Superior temporal gyrus (tissue), 1 donor: ENCODE data around the gene MPND.

Experiments
- DNase-seq: peaks from one replicate; pipeline ENCODE4 v3.0.0-alpha.2; 2016; ENCODE audit errors: extremely low spot score

The MPND gene

DNA sequence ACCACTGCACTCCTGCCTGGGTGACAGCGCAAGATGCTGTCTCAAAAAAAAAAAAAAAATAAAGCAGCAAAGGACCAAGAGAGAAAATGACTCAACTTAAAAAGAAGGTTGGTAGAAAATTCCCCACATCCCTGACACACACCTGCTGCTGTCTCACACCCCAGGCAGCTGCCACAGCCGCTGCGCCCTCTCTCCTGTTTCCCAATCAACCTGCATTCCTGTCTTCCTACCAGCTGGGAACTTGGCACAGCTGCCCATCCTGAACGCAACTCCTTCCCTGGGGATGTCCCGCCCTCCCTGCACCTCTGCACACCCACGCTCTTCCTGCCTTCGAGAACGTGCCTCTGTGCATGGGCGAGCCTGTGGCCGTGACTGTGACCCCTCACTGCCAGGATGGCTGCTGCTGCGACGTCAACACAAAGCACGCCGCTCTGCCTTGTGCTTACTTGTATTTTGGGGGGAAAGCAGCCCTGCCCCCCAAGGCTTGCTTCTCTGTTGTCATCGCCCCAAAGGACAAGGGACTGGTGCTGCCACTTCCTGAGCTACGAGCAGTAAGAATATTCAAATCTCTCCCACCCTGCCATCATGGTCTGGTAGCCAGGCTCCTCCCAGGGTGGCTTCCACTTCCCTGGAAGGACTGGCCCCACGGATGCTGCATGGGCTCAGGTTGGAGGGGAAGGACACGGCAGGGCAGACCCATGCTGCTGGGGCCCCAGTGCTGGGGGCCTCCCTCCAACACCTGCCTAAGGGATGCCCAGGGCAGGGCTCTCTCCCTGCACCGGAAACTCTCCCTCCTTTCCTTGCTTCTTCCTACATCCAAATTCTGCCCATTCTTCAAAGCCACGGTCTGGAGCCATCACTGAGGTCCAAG lies 36.3 kb downstream of the MPND start:
- no peak for DNase-seq

DNA sequence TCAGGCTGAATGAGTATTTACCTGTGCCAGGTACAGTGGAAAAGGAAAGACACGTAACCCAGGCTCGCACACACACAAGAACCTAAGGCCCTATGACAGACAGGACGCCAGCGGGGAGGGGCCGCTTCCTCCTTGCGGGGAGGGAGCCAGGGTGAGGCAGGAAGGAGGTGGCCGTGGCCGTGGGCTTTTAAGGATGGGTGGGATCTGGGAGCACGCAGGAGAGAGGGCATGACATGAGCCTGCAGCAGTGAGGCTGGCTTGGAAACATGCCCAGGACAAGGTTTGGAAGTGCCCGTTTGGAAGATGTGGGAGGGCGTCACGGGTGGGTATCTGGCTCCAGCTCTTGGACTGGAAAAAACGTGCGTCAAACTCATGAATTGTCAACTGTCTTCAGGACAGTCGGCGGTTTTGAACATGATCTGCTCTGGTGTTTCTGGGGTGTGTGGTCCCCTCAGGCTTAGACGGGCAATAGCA lies 36.9 kb downstream of the MPND start:
- no peak for DNase-seq

DNA sequence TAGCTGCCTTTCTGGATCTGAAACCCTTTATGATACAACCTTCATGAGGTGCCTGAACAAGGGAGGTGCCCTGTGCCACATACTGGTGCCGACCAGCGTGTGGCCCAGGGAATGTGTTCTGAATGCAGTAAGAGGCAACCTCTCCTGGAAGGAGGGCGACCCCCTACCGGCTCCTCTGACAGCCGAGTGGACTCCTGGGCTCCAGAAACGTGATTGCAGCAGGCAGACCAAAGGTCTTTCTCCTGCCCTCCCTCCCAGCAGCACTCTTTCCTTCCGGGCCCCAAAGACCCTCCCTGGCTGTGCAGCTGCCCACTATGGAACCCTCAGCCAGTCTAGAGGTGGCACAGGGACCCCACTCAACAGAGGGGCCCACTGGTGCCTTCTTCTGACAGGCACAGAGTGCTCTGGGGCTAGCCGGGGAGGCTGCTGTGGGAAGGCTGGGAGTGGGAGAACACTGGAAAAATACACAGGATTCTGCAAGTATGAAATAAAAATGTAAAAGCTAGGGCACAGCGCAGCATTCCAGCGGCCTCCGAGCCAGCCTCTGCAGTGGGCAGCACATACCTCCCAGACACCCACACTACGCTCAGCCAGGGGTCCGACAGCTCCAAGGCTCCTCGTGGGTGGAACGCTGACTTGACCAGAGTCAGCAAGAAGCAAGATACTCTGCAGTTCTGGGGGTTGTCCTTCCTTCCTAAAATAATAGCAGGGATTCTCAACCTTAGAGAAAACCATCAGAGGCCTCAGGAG lies 42.1 kb downstream of the MPND start:
- DNase-seq, result no peak

DNA sequence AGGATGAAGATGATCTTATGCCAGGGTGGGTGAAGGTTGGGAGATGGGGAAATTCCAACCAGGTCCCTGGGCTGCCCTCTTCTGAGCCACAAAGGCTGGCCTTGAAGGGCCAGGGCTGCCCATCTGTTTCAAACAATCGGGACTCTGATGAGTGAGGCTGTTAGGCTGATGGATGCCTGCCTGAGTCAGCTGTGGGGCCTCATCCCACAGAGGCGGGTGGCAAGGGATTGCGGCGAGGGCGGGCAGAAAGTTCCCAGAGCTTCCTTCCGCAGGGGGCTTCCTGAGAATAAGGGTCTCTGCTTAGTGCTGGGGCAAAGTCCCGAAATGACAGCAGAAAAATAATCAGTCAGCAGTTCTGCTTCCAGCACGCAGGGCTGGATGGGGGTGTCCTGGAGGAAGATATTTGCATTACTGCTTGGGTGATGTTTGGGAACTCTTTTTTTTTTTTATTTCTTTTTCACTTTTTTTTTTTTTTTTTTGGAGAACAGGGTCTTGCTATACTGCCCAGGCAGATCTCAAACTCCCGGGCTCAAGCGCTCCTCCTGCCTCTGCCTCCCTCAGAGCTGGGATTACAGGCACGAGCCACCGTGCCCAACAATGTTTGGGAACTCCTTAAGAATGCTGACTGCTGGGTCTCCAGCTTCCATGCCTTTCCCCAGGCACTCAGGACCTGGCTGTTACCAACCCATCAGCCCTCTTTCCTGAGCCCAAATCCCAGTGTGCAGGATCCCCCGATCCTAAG lies 42.9 kb downstream of the MPND start:
- peak; percentile 79 for DNase-seq

DNA sequence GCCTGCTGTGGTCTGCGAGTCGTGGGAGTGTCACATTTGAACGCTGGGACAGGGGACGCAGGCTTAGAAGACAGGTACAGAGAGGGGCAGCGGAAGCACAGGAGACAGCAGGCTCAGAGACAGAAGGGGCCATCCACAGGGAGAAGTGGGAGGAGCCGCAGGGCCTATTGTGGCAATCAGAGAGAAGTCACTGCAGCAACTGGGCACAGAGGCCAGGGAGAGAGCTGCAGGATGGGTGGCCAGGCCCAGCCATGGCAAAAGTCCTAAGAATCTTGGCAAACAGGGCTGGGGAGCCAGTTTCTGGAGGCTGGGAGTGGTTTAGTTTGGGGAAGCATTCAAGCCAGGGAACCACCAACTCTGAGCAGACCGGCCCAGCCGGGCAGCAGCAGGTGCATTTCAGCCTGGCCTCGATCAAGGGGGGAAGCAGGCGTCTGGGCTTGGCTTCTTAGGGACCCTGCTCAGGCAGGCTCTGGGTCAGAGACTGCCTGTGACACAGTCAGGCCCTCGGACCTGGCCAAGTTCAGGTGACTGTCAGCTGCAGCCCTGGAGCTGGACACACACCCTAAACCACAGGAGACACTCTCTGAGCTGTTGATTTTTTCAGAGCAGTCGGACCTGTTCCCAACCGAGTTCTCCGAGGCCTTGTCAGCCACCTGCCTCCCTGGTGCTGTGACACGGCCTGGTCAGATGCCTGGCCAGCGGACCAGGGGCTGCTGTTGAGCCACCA lies 45.1 kb downstream of the MPND start:
- no peak for DNase-seq

DNA sequence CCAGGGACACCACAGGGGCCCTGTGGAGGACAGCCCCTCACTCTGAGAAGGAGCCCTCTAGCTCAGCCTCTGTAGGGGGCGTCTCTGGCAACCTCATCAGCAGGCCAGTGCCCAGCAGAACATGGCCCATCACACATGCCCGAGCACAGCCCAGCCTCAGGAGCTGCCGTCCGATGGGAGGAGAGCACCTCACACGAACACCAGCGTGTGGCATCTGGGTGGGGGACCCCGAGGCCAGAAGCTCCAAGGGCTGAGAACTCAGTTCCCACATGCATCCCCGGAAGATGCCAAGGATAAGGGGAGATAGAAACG lies 45.7 kb downstream of the MPND start:
- DNase-seq, result no peak

DNA sequence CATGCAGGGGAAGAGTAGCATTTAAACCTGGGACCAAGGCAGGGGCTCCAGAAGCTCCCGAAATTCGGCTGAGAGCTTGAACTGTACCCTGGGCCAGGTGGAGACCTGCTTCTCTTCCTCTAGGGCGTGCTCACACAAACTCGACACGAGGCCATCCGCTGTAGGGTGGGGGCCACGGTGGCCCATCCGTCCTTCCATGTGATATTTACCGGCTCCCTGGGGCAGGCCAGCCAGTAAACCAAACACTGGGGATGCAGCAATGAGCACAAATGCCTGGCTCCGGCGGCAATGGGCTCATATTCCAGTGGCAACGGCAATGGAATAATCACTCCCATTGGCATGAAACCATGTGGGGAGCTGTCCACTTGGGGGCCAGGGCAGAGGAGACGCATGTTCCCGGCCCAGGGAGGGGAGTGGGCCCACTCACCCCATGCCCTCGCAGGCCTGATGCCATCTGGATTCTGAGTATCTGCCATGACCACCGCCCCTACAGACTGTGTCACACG lies 46.2 kb downstream of the MPND start:
- DNase-seq, result no peak

DNA sequence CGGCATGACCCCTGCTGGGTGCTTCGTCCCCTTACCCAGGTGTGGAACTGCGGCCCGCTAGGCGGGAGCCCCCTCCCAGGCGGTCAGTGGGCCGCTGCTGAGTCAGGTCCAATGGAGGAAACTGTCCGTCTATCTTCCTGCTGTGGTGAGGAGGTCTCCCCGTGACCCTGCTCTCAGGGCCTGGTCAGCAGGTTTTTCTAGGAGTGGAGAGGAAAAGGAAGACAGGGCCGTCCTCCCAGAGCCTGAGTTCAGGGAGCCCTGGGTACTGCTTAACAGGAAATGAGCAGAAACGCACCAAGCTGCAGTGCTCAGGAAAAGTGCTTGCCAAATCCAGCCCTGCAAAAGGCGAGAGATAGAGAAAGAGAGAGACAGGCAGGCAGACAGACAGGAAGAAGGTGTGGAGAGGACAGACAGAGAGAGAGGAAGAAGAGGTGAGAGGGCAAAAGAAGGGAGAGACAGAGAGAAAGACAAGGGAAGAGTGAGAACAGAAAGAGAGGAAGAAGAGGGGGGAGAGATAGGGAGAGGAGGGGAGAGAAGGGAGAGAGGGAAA lies 46.7 kb downstream of the MPND start:
- DNase-seq, result peak; percentile 18

DNA sequence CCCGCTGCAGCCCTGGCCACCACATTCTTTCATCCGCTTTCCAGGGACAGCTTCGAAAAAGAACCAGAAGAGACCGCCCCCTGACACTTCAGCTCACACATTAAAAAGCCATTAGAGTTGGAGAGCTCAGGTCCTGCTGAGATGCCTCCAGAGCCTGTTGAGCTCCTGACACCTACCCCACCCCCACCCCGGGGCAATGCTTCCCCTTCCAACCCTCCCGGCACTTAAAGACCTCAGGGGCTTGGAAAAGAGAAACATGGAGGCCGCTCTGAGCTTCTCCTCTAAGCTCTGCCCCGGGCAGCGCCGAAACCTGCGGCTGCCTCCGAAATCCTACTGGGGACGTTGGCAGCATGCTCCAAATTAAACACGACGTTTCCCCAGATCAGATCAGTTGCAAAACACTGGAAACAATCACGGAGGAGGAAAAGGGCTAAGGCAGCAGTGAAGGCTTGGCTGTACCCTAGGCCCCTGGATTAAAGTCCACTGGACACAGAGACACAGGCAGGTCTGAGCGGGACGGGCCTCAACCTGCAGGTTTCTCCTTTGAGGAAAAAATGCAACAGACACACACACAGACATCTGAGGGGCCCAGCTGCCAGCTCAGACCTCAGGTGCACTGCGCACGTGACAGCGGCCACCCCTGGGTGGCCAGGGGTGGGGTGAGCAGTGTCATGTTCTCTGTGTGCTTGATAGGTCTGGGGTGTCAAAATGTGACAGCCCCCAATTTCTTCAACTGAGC lies 47.4 kb downstream of the MPND start:
- DNase-seq, result no peak

DNA sequence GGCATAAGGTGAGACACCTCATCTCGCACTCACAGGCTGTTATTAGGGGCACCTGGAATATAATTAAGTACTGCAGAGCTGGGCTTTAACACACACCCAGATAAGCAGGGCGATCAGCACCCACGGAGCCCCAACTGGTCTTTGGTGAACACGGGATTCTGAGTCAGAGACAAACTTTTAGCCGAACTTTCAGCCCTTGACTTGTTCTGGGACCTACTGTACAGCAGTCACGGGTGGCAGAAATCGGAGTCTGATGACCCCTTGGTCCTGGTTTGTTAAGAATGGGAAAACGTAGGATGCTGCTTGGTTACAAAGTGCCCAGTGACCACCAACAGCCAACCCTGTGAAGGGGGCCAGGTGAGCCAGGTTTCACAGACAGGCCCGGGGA lies 47.9 kb downstream of the MPND start:
- no peak for DNase-seq

DNA sequence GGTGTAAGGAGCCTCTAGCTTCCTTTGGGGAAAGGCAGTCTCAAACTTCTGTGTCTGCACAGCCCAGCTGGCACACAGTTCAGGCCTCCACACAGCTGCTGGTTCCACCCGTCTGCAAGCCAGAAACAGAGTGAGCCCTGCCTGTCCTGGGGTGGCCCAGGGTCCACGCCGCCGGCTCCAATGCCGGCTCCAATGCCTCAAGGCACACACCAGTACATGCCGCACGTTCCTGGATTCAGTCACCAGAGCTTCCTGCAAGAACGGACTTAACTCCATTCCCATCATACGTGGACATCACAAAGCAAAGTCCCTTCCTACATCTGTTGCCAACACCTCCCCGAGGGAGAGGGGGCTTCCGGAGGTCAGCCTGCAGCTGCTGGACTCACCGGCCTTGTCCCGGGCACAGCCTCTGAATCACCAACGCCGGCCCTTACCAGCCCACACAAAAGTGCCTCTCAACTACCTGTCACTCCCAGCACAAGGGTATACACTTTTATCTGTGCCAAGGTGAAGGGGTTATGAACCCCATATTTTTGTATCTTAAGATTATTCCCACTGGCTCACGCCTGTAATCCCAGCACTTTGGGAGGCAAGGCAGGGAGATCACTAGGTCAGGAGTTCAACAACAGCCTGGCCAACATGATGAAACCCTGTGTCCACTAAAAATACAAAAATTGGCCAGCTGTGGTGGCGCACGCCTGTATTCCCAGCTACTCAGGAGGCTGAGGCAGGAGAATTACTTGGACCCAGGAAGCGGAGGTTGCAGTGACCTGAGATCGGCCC lies 48.5 kb downstream of the MPND start:
- no peak for DNase-seq

DNA sequence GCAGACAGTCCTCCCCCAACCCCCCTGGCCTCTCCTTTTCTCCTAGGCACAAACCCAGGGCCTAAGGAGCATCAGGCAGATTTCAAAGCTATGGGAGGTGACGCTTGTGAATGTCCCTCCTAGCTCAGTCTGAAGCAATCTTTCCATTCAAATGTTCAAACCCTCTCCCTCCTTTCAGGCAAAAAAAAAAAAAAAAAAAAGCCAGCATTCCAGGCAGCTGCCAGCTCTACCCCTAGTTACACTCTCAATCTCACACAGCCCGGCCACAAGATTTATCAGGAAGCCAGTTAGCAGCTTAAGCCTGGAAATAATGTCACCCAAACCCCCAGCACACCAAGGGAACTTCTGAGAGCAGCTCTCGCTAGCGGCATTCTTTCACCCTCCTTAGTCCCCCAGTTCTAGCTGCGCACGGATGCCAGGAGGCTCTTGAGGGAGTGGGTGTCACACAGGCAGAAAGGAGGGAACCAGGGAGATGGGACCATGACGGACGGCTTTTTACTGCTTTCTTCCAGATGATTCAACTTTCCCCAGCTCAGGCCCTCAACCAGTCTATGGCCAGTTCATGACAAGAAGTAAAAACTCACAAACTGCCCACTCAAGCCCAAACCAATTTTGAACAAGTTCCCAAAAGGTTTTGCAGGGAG lies 50.7 kb downstream of the MPND start:
- DNase-seq, result no peak

DNA sequence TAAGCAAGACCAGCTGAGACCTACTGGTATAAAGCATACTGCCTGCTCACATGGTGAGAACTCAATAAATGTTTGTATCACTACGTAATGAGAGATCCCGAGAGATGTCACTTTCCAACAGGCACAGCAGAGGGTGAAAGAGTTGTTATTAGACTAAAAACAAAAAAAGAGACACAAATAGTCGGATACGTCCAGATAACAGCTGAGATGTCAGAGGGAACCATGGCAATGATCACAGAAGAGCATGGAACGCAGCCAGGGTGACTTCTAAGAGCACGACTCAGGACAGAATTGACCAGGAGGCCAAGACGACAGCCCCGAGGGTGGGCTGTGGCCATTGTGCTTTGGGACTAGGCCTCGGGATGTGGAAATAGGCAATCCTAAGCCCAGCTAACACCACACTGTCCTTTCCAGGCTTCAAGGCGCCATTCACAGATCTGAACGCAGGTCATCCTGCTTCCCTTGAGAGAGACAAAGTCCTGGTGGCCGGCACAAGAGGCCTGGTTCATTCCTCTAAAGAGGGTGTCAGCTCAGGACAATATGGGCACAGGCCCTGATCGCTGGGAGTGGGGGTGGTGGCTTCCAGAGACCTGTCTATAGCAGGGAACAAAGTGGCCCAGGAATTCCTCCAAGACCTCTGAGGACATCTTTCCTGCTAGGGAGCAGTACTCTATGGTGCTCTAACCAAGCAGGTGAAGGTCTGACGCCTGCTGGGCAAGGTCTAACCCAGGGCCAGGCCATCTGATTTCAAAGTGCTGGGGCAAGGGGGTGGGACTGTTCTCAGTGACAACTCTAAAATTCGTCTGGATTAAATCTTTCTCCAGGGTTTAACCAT lies 53.8 kb downstream of the MPND start:
- DNase-seq, result no peak

DNA sequence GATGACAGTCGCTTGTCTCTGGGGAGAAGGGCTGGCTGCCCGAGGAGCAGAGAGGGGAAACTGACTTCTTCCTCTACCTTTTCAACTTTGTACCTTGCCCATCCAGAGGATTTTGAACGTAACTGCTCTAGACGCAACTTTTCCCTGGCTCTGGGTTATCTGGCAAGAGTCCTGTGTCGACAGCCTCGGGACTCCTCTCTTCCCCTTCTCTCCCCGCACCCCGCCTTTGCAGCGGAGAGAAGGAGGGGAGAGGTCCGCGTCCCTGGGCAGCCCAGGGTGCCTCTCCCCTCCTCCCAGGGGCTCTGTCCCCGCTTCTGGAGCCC lies 56.4 kb downstream of the MPND start:
- peak; percentile 39 for DNase-seq

DNA sequence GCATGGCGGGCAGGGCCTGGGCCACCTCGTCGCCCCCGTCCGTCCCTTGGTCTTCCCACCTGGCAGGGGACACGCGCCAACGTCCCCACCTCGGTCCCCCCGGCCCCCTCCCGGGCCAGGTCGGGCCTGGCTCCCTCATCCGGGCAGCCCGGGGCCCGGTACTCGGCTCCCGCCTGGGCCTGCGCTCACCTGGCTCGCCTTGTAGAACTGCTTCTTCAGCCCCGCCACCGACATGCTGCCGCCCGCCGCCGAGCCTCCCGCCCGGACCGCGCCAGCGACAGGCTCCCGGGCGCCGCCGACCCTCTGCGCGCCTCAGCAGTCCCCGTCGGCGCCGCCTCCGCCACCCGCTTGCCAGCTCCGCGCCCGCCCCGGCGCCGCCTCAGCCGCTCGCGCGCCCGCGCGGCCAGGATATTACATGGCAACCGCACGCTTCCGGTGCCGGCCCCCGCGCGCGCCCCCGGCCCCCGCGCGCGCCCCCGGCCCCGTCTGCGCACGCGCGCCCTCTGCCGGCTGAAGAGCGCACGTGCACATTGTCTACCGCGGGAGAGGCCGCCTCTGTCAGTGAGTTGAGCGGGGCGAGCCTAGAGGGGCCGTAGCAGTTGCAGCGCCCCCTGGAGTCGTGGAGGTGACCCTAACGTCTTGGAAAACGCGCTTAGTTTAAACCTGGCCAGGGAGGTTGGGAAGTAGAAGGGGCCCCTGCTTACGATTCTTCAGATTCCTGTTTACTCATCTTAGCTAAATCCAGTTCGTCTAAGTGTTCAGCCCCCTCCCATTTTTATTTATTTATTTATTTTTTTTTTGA lies 57.0 kb downstream of the MPND start, which contains the start of gene SH3GL1:
TSS of gene SH3GL1 (minus strand) at position 413 of the 802 bp plus-strand sequence. CDS start at position 234, 179 bp downstream.
- DNase-seq, result peak; percentile 94

DNA sequence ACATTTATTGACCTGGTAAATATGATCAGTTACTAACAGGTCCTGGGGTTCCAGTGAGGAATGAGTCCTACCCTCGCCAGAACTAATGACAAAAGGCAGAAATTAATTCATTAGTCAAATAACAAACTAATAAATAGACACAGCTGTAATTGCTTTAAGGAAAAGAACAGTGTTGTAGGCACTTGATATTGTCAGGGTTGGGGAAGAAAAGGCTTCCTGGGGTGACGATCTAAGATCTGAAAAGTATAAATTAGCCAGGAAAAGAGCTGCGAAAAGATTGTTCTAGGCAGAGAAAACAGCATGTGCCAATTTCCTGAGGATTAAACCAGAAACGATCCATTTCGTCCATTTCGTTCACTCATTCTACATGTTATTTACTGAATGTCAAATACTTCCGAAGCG lies 58.4 kb downstream of the MPND start:
- no peak for DNase-seq

DNA sequence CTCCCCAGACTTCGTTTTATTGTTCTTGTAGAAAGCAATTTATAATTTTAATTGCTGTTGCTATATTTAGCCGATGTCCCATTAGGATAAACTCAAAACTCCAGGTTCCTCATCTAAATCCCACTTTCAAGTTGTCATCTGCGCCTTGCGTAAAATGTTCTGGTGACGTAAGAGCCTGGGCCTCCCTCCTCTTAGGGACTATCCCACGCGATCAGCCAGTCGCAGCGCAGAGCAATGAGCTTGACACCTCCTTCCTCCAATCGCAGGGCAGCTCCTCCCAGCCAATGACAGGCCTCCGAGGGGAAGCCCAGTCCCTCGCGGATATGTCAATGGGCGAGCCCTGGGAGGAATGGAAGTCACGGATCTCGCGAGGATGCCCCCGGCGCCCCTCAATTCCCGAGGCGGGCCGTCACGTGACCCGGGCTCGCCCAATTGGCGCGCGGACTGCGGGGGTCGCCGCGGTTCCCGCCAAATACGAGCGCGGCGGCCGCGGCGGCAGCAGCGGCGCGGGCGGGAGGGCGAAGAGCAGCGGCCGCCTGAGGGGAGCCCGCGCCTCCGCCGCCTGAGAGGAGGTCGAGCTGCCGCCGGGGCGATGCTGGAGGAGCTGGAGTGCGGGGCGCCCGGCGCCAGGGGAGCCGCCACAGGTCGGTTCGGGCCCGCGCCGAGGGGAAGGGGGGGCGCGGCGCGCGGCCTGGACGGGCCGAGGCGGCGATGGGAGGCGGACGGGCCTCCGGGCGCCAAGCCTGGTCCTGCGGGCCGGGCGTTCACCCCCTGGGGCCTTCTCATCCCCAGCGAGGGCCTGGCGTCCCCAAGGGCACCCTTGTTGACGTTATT lies 59.0 kb downstream of the MPND start, which contains the start of gene CHAF1A:
TSS of gene CHAF1A (plus strand) at position 470 of the 834 bp plus-strand sequence. CDS start at position 593, 123 bp downstream.
- DNase-seq, result peak; percentile 100
